ENCODE measurements around the gene CRTC3. TPM values are rescaled to one million over a fixed set of nuclear protein-coding genes. Genes with fewer than 3 reads are reported as not detected.

Gene CRTC3
- total RNA-seq, 1 experiment from 2014 or later: 45.0 TPM

GRCh38 chr15:90644952-90645725 lies 115.4 kb downstream of the CRTC3 start:
- CTCF ChIA-PET: interaction anchor here (0.5 kb wide), 1 partner anchor 27 kb away, joined by 7 read pairs; no protein-coding TSS in a partner anchor
- no TSS peak for BruUV-seq (replicated peaks)
- in situ Hi-C loops (cut with HindIII; ENCODE audit: low pct_unique_long_range_greater_than_20kb, low sequenced_read_pairs): no loop called here

More at GRCh38 chr15:90644952-90645725, 115.4 kb downstream of the CRTC3 start:
- no peak overlapping the region for H3K27ac ChIP-seq (ENCODE audit: low read length)
- H3K4me1 ChIP-seq (ENCODE audit: control insufficient read depth, insufficient read depth, low read length): peaks cover 8% of the 10 kb centered on the region
- H3K4me3 ChIP-seq (ENCODE audit: low read depth in 2 of 2, low read length in 2 of 2): no peak overlapping the region
- no peak for DNase-seq (ENCODE audit: low read depth, low spot score)
- no peaks in the 10 kb centered on the region for H3K9me3 ChIP-seq (ENCODE audit: control insufficient read depth, insufficient read depth, low read depth, low read length)
- ATAC-seq: peak; percentile 12; the same call in 1 of the 2 replicates
- no peaks in the 10 kb centered on the region; the same call in 1 of the 2 replicates for H3K36me3 ChIP-seq (ENCODE audit: control insufficient read depth, insufficient read depth, low read length)
- POLR2A ChIA-PET: interaction anchor here (0.6 kb wide), 1 partner anchor 99 kb away, joined by 4 read pairs; no protein-coding TSS in a partner anchor
- no peaks in the 10 kb centered on the region for H3K27me3 ChIP-seq (ENCODE audit: control insufficient read depth, insufficient read depth, low read length)
- intact Hi-C loops (cut with micrococcal nuclease; ENCODE audit: unreplicated experiment): no loop called here
- TF ChIP-seq CTCF (IDR thresholded peaks at IDR 0.05): no peak
- TF ChIP-seq POLR2AphosphoS5 (IDR thresholded peaks at IDR 0.05; ENCODE audit: low read depth, low read length): no peak
- no peak for TF ChIP-seq TCF7L2 (IDR thresholded peaks at IDR 0.05; ENCODE audit: low read depth, low read length)
- TF ChIP-seq REST (IDR thresholded peaks at IDR 0.05; ENCODE audit: insufficient read depth in 1 of 2, low read depth in 2 of 2, low read length in 1 of 2): no peak
- no peak for TF ChIP-seq SIN3A (IDR thresholded peaks at IDR 0.05; ENCODE audit: borderline replicate concordance, insufficient read depth, low read depth, low read length)

Data from Panc1 (cell line).